Trophoblast cell (in vitro differentiated cells and primary cell): ENCODE measurements around the gene AOAH.
"Not testable (repeated sequence)": the region's sequence is repeated elsewhere in the genome, so short reads cannot be mapped to it uniquely, and the experiment has no call there.

Experiments
- DNase-seq, 2 donors: peaks; one replicate each; pipeline ENCODE4 v3.0.0-alpha.2; 2016
- H2AFZ ChIP-seq: 2 replicates; pipeline ENCODE4 v1.6.1; 2013; ENCODE audit warnings: low read length, moderate library complexity, mild to moderate bottlenecking; ENCODE audit not compliant: insufficient read depth, poor library complexity
- H2AK5ac ChIP-seq: 2 replicates; pipeline ENCODE4 v1.6.1; 2013; ENCODE audit warnings: mild to moderate bottlenecking, low read length
- H2BK120ac ChIP-seq: 2 replicates; pipeline ENCODE4 v1.6.1; 2013; ENCODE audit warnings: low read length, mild to moderate bottlenecking, moderate library complexity; ENCODE audit not compliant: insufficient read depth, poor library complexity
- H2BK12ac ChIP-seq: 2 replicates; pipeline ENCODE4 v1.6.1; 2013; ENCODE audit warnings: mild to moderate bottlenecking, low read length, moderate library complexity
- H2BK5ac ChIP-seq: 2 replicates; pipeline ENCODE4 v1.6.1; 2013; ENCODE audit warnings: low read length, low read depth, moderate library complexity, mild to moderate bottlenecking; ENCODE audit not compliant: poor library complexity
- H3K14ac ChIP-seq: 2 replicates; pipeline ENCODE4 v1.6.1; 2013; ENCODE audit warnings: mild to moderate bottlenecking, low read length
- H3K18ac ChIP-seq: 2 replicates; pipeline ENCODE4 v1.6.1; 2013; ENCODE audit warnings: mild to moderate bottlenecking, low read length
- H3K23ac ChIP-seq: 2 replicates; pipeline ENCODE4 v1.6.1; 2013; ENCODE audit warnings: low read length
- H3K27ac ChIP-seq: 2 replicates; pipeline ENCODE4 v1.5.1; 2013; ENCODE audit warnings: low read depth, mild to moderate bottlenecking, inconsistent platforms, low read length, moderate library complexity
- H3K27me3 ChIP-seq: 2 replicates; pipeline ENCODE4 v1.6.1; 2013; ENCODE audit warnings: inconsistent platforms, mild to moderate bottlenecking, low read length, moderate library complexity; ENCODE audit not compliant: insufficient read depth
- H3K36me3 ChIP-seq, 2 experiments: 1 replicate in 1 of 2; 2 replicates in 1 of 2; pipeline ENCODE4 v1.6.1; 2013; ENCODE audit warnings: low read length in 2 of 2, mild to moderate bottlenecking in 2 of 2, moderate library complexity in 1 of 2; ENCODE audit not compliant: insufficient read depth in 2 of 2, control insufficient read depth in 1 of 2
- H3K4ac ChIP-seq: 2 replicates; pipeline ENCODE4 v1.6.1; 2013; ENCODE audit warnings: low read depth, mild to moderate bottlenecking, low read length, moderate library complexity
- H3K4me1 ChIP-seq, 2 experiments: 1 replicate in 1 of 2; 2 replicates in 1 of 2; pipeline ENCODE4 v1.6.1; 2013; ENCODE audit warnings: low read length in 2 of 2, mild to moderate bottlenecking in 2 of 2, moderate library complexity in 1 of 2; ENCODE audit not compliant: insufficient read depth in 2 of 2, control insufficient read depth in 1 of 2
- H3K4me2 ChIP-seq: 2 replicates; pipeline ENCODE4 v1.6.1; 2013; ENCODE audit warnings: inconsistent platforms, mild to moderate bottlenecking, low read length, moderate library complexity
- H3K4me3 ChIP-seq: 2 replicates; pipeline ENCODE4 v1.5.1; 2013; ENCODE audit warnings: mild to moderate bottlenecking, low read depth, low read length, inconsistent platforms
- H3K79me1 ChIP-seq: one replicate; pipeline ENCODE4 v1.6.1; 2013; ENCODE audit warnings: low read length
- H3K79me2 ChIP-seq: 2 replicates; pipeline ENCODE4 v1.6.1; 2013; ENCODE audit warnings: low read length, mild to moderate bottlenecking; ENCODE audit not compliant: control insufficient read depth, insufficient read depth, poor library complexity
- H3K9ac ChIP-seq: 2 replicates; pipeline ENCODE4 v1.6.1; 2013; ENCODE audit warnings: mild to moderate bottlenecking, low read length
- H3K9me3 ChIP-seq: 2 replicates; pipeline ENCODE4 v1.6.1; 2013; ENCODE audit warnings: low read depth, mild to moderate bottlenecking, control low read depth, inconsistent platforms, low read length; ENCODE audit not compliant: insufficient read depth
- H4K12ac ChIP-seq: 2 replicates; pipeline ENCODE4 v1.6.1; 2013; ENCODE audit warnings: low read depth, mild to moderate bottlenecking, low read length, moderate library complexity
- H4K8ac ChIP-seq: 2 replicates; pipeline ENCODE4 v1.6.1; 2013; ENCODE audit warnings: low read depth, mild to moderate bottlenecking, low read length, moderate library complexity
- H4K91ac ChIP-seq: one replicate; pipeline ENCODE4 v1.6.1; 2013; ENCODE audit warnings: low read depth, mild to moderate bottlenecking, low read length, moderate library complexity
- WGBS: extraction: QIAGEN DNeasy Blood & Tissue Kit; methylation state at CpG from one replicate; pipeline ENCODE4 v1.1.7; 2013; ENCODE audit warnings: missing lambda C conversion rate; ENCODE audit not compliant: insufficient read length, insufficient coverage; ENCODE audit errors: extremely low coverage; 5-methylcytosine and 5-hydroxymethylcytosine counted together

The AOAH gene

DNA sequence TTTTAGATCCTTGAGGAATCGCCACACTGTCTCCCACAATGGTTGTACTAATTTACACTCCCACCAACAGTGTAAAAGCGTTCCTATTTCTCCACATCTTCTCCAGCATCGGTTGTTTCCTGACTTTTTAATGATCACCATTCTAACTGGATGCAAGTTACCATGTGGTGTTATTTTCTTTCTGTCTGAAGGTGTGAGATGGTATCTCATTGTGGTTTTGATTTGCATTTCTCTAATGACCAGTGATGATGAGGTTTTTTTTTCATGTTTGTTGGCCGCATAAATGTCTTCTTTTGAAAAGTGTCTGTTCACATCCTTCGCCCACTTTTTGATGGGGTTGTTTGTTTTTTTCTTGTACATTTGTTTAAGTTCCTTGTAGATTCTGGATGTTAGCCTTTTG is 20.4 kb downstream of the AOAH start:
- not testable (repeated sequence) for H3K14ac ChIP-seq, H4K12ac ChIP-seq, H2BK5ac ChIP-seq, H3K9ac ChIP-seq, H2AK5ac ChIP-seq, H4K8ac ChIP-seq, H3K79me1 ChIP-seq, H3K4me3 ChIP-seq, H3K27ac ChIP-seq, H3K18ac ChIP-seq, H3K4me2 ChIP-seq, H3K9me3 ChIP-seq, H2AFZ ChIP-seq, DNase-seq, H3K4ac ChIP-seq, H3K79me2 ChIP-seq, H2BK120ac ChIP-seq, H3K4me1 ChIP-seq, H3K23ac ChIP-seq, H3K36me3 ChIP-seq, H4K91ac ChIP-seq, H2BK12ac ChIP-seq, H3K27me3 ChIP-seq
- WGBS: no CpG with 5 or more reads among the region's 5 CpGs

DNA sequence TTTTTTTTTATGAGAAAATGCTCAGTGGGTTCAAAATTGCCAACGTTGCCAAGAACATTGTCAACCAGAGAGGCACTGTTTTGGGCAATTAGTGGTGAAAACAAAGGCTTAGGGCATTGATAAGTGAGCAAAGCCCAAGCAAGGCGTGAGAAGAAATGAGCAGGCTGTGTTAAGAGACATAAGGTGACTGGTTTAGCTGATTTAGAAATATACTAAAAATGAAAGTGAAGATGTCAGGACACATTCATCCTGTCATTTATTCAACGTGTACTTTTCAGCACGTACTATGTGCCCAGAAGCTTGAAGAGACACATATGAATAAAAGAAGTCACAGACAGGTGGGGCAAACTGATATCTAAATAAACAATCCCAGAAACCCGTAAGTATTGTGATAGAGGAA is 31.8 kb downstream of the AOAH start:
- H2BK120ac ChIP-seq: no peak overlapping the region
- peaks cover 0 to 2% of the 10 kb centered on the region in 2 experiments for H3K4me1 ChIP-seq
- no peaks in the 10 kb centered on the region for H3K9me3 ChIP-seq
- H4K8ac ChIP-seq: no peak overlapping the region
- H4K91ac ChIP-seq: no peak overlapping the region
- no peak overlapping the region for H3K27ac ChIP-seq
- no peak overlapping the region for H2BK12ac ChIP-seq
- H3K4me3 ChIP-seq: no peak overlapping the region
- no peaks in the 10 kb centered on the region for H3K36me3 ChIP-seq
- no CpG with 5 or more reads among the region's 5 CpGs for WGBS
- H4K12ac ChIP-seq: no peak overlapping the region
- no peaks in the 10 kb centered on the region for H3K27me3 ChIP-seq
- no peaks in the 10 kb centered on the region for H3K79me2 ChIP-seq
- H3K23ac ChIP-seq: no peak overlapping the region
- H3K4ac ChIP-seq: no peak overlapping the region
- no peak overlapping the region for H2BK5ac ChIP-seq
- no peak overlapping the region for H3K4me2 ChIP-seq
- H2AK5ac ChIP-seq: no peak overlapping the region
- no peak overlapping the region for H3K9ac ChIP-seq
- no peak overlapping the region for H3K18ac ChIP-seq
- DNase-seq: no peak
- peaks cover 9% of the 10 kb centered on the region for H3K79me1 ChIP-seq
- no peak overlapping the region for H2AFZ ChIP-seq
- H3K14ac ChIP-seq: no peak overlapping the region

DNA sequence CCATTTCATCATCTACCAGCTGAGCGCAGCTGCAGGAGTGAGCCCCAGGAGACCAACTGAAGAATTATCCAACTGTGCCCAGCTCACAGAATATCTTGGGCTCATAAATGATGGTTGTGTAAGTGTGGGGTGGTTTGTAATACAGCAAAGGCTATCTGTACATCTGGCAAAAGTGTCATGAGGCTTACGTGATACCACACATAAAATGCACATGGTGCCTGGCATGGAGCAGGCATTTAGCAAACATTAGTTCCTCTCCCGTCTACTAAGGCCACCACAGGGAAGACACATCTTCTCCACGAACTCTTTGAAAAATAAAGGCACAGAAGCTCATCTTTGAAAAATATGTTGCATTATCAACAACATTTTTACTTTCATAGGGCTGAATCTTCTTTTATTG is 32.3 kb downstream of the AOAH start:
- Histone ChIP-seq H3K14ac (peak overlapping the region; percentile 32), H2BK5ac (no peak overlapping the region), H2BK120ac (peak overlapping the region; percentile 47), H3K9ac (no peak overlapping the region), H3K4me1 (peaks cover 0 to 3% of the 10 kb centered on the region in 2 experiments), H3K36me3 (no peaks in the 10 kb centered on the region), H3K23ac (no peak overlapping the region), H3K79me2 (no peaks in the 10 kb centered on the region), H3K9me3 (no peaks in the 10 kb centered on the region), H4K91ac (peak overlapping the region; percentile 65), H3K4me3 (no peak overlapping the region), H2AK5ac (no peak overlapping the region), H4K12ac (no peak overlapping the region), H3K4ac (no peak overlapping the region), H3K79me1 (peaks cover 9% of the 10 kb centered on the region), H2AFZ (no peak overlapping the region), H3K18ac (no peak overlapping the region), H2BK12ac (peak overlapping the region; percentile 59), H4K8ac (no peak overlapping the region), H3K27me3 (no peaks in the 10 kb centered on the region), H3K4me2 (no peak overlapping the region), H3K27ac (no peak overlapping the region)
- WGBS: no CpG with 5 or more reads among the region's 4 CpGs
- no peak for DNase-seq

DNA sequence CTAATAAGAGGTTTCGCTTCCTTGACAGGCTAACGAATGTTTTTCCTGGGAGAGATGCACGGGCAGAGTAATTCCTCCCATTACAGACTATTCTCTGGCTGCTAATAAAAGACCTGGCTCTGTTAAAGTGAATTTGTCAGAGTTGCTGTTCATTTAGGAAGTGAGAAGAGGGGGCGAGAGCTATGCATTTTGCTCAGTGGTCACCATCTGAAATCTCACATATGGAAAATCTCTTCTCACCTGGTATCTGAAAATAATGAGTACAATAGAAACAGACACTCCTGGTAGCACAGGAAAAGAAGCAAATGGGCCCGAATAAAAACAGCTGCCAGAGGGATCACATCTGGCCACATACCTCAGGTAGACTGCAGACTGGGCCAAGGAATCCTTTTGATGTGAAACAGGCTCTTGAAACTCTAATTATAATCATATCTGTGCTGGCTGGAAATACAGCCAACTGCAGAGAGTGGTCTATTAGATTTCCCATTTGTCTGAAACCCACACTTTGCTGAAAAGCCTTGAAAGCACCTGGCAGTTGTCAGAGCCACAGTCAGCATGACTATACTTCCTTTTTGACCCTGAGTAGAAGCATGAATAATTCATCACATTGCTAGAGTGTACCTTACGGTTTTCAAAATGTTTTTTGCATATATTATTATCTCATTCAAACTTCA is 33.6 kb downstream of the AOAH start:
- no peaks in the 10 kb centered on the region for H3K9me3 ChIP-seq
- H3K4me2 ChIP-seq: no peak overlapping the region
- H4K12ac ChIP-seq: no peak overlapping the region
- H3K4me3 ChIP-seq: no peak overlapping the region
- no peaks in the 10 kb centered on the region for H3K36me3 ChIP-seq
- no peaks in the 10 kb centered on the region for H3K79me2 ChIP-seq
- peak overlapping the region; percentile 59 for H3K27ac ChIP-seq
- no peak for DNase-seq
- H2BK12ac ChIP-seq: no peak overlapping the region
- peaks cover 0 to 8% of the 10 kb centered on the region in 2 experiments for H3K4me1 ChIP-seq
- H2BK120ac ChIP-seq: no peak overlapping the region
- no peak overlapping the region for H2AK5ac ChIP-seq
- no CpG with 5 or more reads among the region's 6 CpGs for WGBS
- H2BK5ac ChIP-seq: peak overlapping the region; percentile 44
- H3K27me3 ChIP-seq: no peaks in the 10 kb centered on the region
- H3K4ac ChIP-seq: no peak overlapping the region
- no peak overlapping the region for H3K9ac ChIP-seq
- no peak overlapping the region for H4K8ac ChIP-seq
- no peak overlapping the region for H3K18ac ChIP-seq
- no peak overlapping the region for H4K91ac ChIP-seq
- no peak overlapping the region for H2AFZ ChIP-seq
- peaks cover 9% of the 10 kb centered on the region for H3K79me1 ChIP-seq
- no peak overlapping the region for H3K14ac ChIP-seq
- H3K23ac ChIP-seq: no peak overlapping the region
